GM18873 (cell line): Measurements from ENCODE around the gene DNAJC11.
"Not testable (repeated sequence)": the region's sequence is repeated elsewhere in the genome, so short reads cannot be mapped to it uniquely, and the experiment has no call there.

Source experiments
- ATAC-seq: cut with Tn5 transposase; IDR thresholded peaks from one replicate; pipeline ENCODE4 v1.9.1; 2021; ENCODE audit warnings: mild to moderate bottlenecking, moderate library complexity, moderate number of reproducible peaks; ENCODE audit not compliant: unreplicated experiment, low FRiP score

DNAJC11 gene

GRCh38 chr1:6603238-6603914 lies 98.2 kb downstream of the DNAJC11 start:
- no peak for ATAC-seq

- ATAC-seq: peak; percentile 29
Observed at GRCh38 chr1:6602669-6603237, 98.9 kb downstream of the DNAJC11 start, which contains the start of gene KLHL21. KLHL21 (minus strand) TSS chr1:6602869; CDS start chr1:6602817, 52 bp downstream.

GRCh38 chr1:6601923-6602668 lies 99.5 kb downstream of the DNAJC11 start:
- ATAC-seq: peak; percentile 30

- ATAC-seq: no peak
Observed at GRCh38 chr1:6601049-6601922, 100.3 kb downstream of the DNAJC11 start.

- ATAC-seq: no peak
Observed at GRCh38 chr1:6600410-6601048, 101.1 kb downstream of the DNAJC11 start.

GRCh38 chr1:6599991-6600390 lies 101.6 kb downstream of the DNAJC11 start:
- ATAC-seq: not testable (repeated sequence)

- no peak for ATAC-seq
Observed at GRCh38 chr1:6599141-6599975, 102.3 kb downstream of the DNAJC11 start.

- ATAC-seq: no peak
Observed at GRCh38 chr1:6597777-6598131, 103.9 kb downstream of the DNAJC11 start.

GRCh38 chr1:6596886-6597776 lies 104.5 kb downstream of the DNAJC11 start:
- ATAC-seq: no peak

GRCh38 chr1:6596351-6596750 lies 105.3 kb downstream of the DNAJC11 start:
- ATAC-seq: no peak

GRCh38 chr1:6594977-6595740 lies 106.5 kb downstream of the DNAJC11 start:
- ATAC-seq: no peak

GRCh38 chr1:6593810-6594209 lies 107.8 kb downstream of the DNAJC11 start:
- ATAC-seq: no peak

GRCh38 chr1:6592865-6593593 lies 108.6 kb downstream of the DNAJC11 start:
- no peak for ATAC-seq

GRCh38 chr1:6592441-6592840 lies 109.2 kb downstream of the DNAJC11 start:
- no peak for ATAC-seq

- ATAC-seq: no peak
Observed at GRCh38 chr1:6591644-6592043, 110.0 kb downstream of the DNAJC11 start.

GRCh38 chr1:6591222-6591621 lies 110.4 kb downstream of the DNAJC11 start:
- no peak for ATAC-seq

GRCh38 chr1:6590046-6590445 lies 111.6 kb downstream of the DNAJC11 start:
- ATAC-seq: no peak
